SU-DHL-6 (cell line): ENCODE data around the gene LDLRAD3.

Experiments used
- EZH2phosphoT487 ChIP-seq: fragments of 200-600 bp; sonication (generic), shearing (Covaris generic); conservative IDR thresholded peaks from 2 replicates; pipeline ENCODE4 v1.6.1; 2018; ENCODE audit warnings: mild to moderate bottlenecking, antibody characterized with exemption, low read length, moderate library complexity, mixed read lengths
- TF ChIP-seq, protein P1 (sequence below): fragments of 200-600 bp; sonication (generic); IDR thresholded peaks from one replicate; pipeline ENCODE4 v1.5.1; 2017; ENCODE audit warnings: antibody characterized with exemption, mild to moderate bottlenecking, low read length, moderate library complexity; ENCODE audit not compliant: insufficient read depth, poor library complexity, severe bottlenecking

DNA sequence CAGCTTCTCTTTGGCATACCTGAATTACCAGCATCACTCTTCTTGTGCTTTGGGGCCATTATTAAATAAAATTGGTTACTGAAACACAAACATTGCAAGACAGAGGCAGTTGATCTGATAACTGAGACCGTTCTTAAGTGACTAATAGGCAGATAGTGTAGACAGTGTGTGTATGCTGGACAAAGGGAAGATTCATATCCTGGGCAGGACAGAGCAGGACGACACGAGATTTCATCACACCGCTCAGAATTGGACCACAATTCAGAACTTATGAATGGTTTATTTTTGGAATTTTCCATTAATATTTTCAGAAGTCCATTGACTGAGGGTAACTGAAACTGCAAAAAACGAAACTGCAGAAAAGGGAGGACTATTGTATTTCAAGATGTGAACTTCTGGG is 68.6 kb downstream of the LDLRAD3 start:
- TF ChIP-seq, protein P1, sequence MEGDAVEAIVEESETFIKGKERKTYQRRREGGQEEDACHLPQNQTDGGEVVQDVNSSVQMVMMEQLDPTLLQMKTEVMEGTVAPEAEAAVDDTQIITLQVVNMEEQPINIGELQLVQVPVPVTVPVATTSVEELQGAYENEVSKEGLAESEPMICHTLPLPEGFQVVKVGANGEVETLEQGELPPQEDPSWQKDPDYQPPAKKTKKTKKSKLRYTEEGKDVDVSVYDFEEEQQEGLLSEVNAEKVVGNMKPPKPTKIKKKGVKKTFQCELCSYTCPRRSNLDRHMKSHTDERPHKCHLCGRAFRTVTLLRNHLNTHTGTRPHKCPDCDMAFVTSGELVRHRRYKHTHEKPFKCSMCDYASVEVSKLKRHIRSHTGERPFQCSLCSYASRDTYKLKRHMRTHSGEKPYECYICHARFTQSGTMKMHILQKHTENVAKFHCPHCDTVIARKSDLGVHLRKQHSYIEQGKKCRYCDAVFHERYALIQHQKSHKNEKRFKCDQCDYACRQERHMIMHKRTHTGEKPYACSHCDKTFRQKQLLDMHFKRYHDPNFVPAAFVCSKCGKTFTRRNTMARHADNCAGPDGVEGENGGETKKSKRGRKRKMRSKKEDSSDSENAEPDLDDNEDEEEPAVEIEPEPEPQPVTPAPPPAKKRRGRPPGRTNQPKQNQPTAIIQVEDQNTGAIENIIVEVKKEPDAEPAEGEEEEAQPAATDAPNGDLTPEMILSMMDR = no peak
- no peak for TF ChIP-seq EZH2phosphoT487
